GM13976 (cell line): ENCODE data around the gene CRACR2A.

ENCODE experiments used
- DNase-seq: peaks from one replicate; pipeline ENCODE4 v3.0.0; 2012; ENCODE audit warnings: low spot score
- CTCF ChIP-seq: IDR thresholded peaks from 2 replicates; pipeline ENCODE4 v1.5.1; 2012; ENCODE audit warnings: borderline replicate concordance, mild to moderate bottlenecking; ENCODE audit not compliant: insufficient read depth; ENCODE audit errors: extremely low read depth, missing control alignments, control extremely low read depth
- in situ Hi-C: fragments of 300-500 bp; cut with MboI; formaldehyde crosslinking; loops from one replicate; pipeline ENCODE4 v1.12.0; 2022; ENCODE audit warnings: low sequenced_read_pairs, mixed read lengths, inconsistent platforms; ENCODE audit not compliant: unreplicated experiment

CRACR2A gene

DNA sequence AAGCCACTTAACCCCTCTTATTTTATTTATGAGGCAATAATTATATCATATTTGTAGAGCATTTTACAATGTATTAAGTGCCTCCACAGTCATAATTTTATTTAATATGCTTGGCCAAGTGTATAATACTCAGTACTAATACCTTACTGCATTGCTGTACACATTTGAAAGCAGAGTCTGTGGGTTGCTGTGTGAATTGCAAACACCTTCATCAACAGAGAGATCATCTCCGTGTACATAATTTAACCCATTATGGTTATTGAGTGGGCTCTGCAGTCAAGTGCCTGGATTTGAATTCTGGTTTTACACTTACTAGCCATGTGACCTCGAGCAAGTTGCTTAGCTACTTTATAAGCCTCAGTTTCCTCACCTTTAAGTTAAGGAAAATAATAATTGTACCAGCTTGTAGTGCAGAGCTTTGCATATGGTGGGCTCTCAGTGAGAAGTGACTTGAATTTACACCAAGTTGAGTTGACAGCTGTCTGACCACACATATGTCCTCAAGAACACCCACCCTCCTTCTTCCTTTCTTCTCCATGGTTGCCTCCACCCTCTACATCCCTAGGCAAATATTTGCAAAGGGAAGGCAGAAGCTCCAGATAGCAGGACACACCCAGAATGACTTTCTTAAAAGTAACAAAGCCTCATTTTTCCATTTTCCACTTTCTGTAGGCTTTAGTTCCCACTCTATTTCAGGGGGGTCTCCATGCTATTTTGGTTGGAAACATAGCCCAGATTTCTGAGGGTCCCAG is 12.3 kb downstream of the CRACR2A start:
- in situ Hi-C loops, result no loop called here
- no peak for TF ChIP-seq CTCF
- DNase-seq, result no peak

DNA sequence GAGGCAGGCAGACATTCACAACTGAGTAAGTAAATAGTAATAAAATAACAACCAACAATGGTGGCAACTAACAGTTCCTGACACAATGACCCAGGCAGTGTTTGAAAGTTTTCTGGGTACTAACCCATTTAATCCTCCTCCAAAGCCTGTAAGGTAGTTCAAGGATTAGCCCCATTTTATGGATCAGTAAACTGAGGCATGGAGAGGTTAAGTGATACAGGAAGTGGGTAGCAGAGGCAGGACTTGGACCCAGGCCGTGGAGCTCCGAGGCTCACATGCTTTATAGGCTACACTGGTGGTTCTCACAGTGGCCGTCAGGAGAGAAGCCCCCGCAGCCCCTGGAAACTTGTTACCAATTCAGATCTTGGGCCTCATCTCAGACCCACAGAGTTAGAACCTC is 17.5 kb downstream of the CRACR2A start:
- in situ Hi-C loops, result no loop called here
- DNase-seq, result no peak
- TF ChIP-seq CTCF, result no peak

DNA sequence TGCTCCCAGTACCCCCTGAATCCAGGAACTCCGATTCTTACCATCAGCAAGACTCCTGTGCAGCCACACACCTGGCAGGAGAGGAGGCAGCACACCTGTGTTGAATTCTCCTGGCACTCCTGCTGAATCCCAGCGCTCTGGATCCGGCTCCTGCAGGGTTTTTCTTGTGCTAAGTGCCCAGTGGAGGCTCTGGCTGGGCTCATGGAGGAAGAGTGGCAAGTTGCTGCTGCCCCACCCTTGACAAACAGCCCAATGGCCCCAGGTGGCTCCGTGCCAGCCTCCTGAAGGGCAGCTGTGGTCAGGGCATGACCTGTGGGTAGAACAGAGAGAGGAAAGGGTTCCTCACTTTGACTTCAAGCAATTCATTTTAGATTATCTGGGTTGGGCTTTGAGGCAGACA is 20.0 kb downstream of the CRACR2A start:
- TF ChIP-seq CTCF, result no peak
- in situ Hi-C loops, result no loop called here
- no peak for DNase-seq

DNA sequence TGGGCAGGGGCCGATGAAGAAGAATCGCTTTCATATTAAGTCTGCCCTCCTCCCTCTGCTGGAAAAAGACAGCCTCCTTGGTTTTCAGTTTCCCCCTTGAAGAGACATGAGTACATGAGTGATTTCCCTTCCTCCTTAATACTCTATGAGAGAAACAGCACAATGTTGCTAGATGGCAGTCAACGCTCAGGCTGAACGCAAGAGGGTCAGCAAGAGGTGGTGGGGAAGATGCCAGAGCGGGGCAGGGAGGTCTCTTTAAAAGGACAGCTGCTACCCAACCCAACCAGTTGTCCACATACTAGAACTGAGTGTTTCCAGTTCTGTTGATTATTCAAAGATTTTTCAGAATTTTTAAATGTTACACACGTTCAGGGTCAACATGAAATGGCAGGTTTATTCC is 22.8 kb downstream of the CRACR2A start:
- in situ Hi-C loops, result no loop called here
- TF ChIP-seq CTCF, result no peak
- no peak for DNase-seq

GRCh38 chr12:3728686-3729085 is 24.2 kb downstream of the CRACR2A start:
- in situ Hi-C loops, result no loop called here
- no peak for DNase-seq
- TF ChIP-seq CTCF, result no peak

DNA sequence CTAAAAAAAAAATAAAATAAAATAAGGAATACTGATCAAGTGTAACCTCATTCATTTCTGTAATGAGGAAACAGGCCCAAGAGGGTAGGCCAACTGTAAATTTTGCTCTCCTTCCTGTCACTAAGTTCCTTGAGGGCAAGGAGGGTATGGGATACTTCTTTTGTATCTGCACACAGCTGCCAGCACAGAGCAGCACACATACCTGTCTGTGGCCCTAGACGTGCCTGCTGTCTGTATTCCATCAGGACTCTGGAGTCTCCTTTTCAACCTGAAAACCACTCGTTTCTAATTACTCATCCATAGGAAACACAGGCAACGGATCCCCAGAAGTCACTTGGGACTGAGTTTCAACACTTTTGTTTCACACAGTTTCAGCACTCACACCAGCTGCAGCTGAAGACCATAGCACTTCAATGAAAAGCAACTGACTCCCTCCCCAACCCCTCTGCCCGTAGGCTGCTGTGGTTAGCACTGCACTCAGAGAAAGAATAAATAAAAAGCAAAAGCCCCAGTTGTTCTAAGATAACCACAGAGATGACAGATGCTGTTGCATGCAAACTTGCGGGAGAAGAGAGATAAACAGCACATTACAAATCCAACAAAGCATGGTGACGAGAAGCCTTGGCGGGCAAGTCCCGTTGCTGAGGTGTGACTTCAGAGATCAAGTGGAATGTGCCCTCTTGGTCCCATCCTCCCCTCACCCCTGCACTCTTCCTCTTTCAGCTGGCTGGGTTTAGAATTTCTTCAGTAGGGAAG is 24.9 kb downstream of the CRACR2A start:
- in situ Hi-C loops, result no loop called here
- peak; percentile 58 for DNase-seq
- TF ChIP-seq CTCF, result no peak
